Endothelial cell of umbilical vein (primary cell): ENCODE results near the gene TEX26. TPM values are rescaled to one million over a fixed set of nuclear protein-coding genes. Genes with fewer than 3 reads are reported as not detected.

ENCODE experiments used
- BruUV-seq: library from RNA; stranded (reverse); fragments of 400-500 nt; replicated peaks from 2 replicates; lab custom pipeline; 2021; lab: Mats Ljungman, UMichigan
- CTCF ChIA-PET: fragments of 300-600, 350-600 bp; sonication (Branson Sonifier 250); formaldehyde crosslinking; loops from one replicate; lab custom pipeline; 2021; ENCODE audit warnings: antibody characterized with exemption, inconsistent platforms; lab: Charles Lee
- POLR2A ChIA-PET: fragments of 300-600, 350-600 bp; sonication (Branson Sonifier 250); formaldehyde crosslinking; loops from one replicate; lab custom pipeline; 2021; ENCODE audit warnings: antibody characterized with exemption, inconsistent platforms; lab: Charles Lee
- DNase-seq: peaks from one replicate; pipeline ENCODE4 v3.0.0-alpha.2; 2011; ENCODE audit warnings: low read depth, low spot score
- FAIRE-seq: peaks from 2 replicates; lab custom pipeline; 2011; peaks lifted over from hg19 to GRCh38; lab: Jason Lieb, UNC
- H2AFZ ChIP-seq: 2 replicates; pipeline ENCODE4 v1.6.0; 2012; ENCODE audit warnings: low read depth, low read length, control low read depth, inconsistent platforms
- H3K27ac ChIP-seq: 2 replicates; pipeline ENCODE4 v1.5.1; 2011; ENCODE audit warnings: low read depth, mild to moderate bottlenecking, control low read depth, low read length, moderate library complexity; ENCODE audit not compliant: insufficient read depth
- H3K27me3 ChIP-seq, 2 experiments: 2 replicates each; pipeline versions ENCODE4 v1.6.0 to v1.6.1; 2011; ENCODE audit warnings: low read length in 2 of 2, mixed read lengths in 1 of 2; ENCODE audit not compliant: control insufficient read depth in 2 of 2, insufficient read depth in 2 of 2
- H3K36me3 ChIP-seq, 2 experiments: 2 replicates in 1 of 2; 3 replicates in 1 of 2; pipeline ENCODE4 v1.5.1; 2011; ENCODE audit warnings: low read length in 2 of 2, mild to moderate bottlenecking in 1 of 2, moderate library complexity in 1 of 2; ENCODE audit not compliant: control insufficient read depth in 2 of 2, insufficient read depth in 2 of 2; ENCODE audit errors: extremely low read depth in 1 of 2
- H3K4me1 ChIP-seq: 3 replicates; pipeline ENCODE4 v1.5.1; 2011; ENCODE audit warnings: mild to moderate bottlenecking, low read length; ENCODE audit not compliant: control insufficient read depth, insufficient read depth; ENCODE audit errors: extremely low read depth
- H3K4me2 ChIP-seq: 2 replicates; pipeline ENCODE4 v1.6.1; 2011; ENCODE audit warnings: low read length, control low read depth, mixed read lengths; ENCODE audit not compliant: insufficient read depth
- H3K4me3 ChIP-seq, 3 experiments: fragments of 200-600 bp in 1 of 3; sonication (generic), shearing (Covaris generic) in 1 of 3; replicated peaks in 1 of 3; 2 replicates each; pipeline ENCODE4 v1.5.1; 2011 to 2016; ENCODE audit warnings: control low read depth in 3 of 3, low read length in 3 of 3, mild to moderate bottlenecking in 2 of 3, inconsistent platforms in 1 of 3, low read depth in 1 of 3, moderate library complexity in 1 of 3; ENCODE audit not compliant: insufficient read depth in 1 of 3
- H3K79me2 ChIP-seq: 2 replicates; pipeline ENCODE4 v1.6.0; 2012; ENCODE audit warnings: low read length, inconsistent platforms; ENCODE audit not compliant: control insufficient read depth, insufficient read depth
- H3K9ac ChIP-seq: replicated peaks from 2 replicates; pipeline ENCODE3; 2011; ENCODE audit warnings: low read length, control low read depth; ENCODE audit not compliant: insufficient read depth; ENCODE audit errors: extremely low read depth
- H3K9me1 ChIP-seq: replicated peaks from 3 replicates; pipeline ENCODE4 v1.6.0; 2011; ENCODE audit warnings: mild to moderate bottlenecking, low read length; ENCODE audit not compliant: control insufficient read depth, insufficient read depth; ENCODE audit errors: extremely low read depth
- H3K9me3 ChIP-seq: replicated peaks from 2 replicates; pipeline ENCODE4 v1.5.1; 2012; ENCODE audit warnings: low read length, inconsistent platforms; ENCODE audit not compliant: control insufficient read depth, insufficient read depth
- H4K20me1 ChIP-seq: replicated peaks from 2 replicates; pipeline ENCODE3; 2011; ENCODE audit warnings: mild to moderate bottlenecking, low read length; ENCODE audit not compliant: control insufficient read depth, insufficient read depth; ENCODE audit errors: extremely low read depth
- CTCF ChIP-seq, 2 donors: IDR thresholded peaks; 1 replicate in 1 of 2; 2 replicates in 1 of 2; pipeline ENCODE4 v1.5.1; 2011; ENCODE audit warnings: low read length in 2 of 2, mild to moderate bottlenecking in 2 of 2, moderate library complexity in 2 of 2, control low read depth in 1 of 2, inconsistent platforms in 1 of 2, low read depth in 1 of 2; ENCODE audit not compliant: insufficient read depth in 1 of 2; ENCODE audit errors: extremely low read depth in 1 of 2
- EZH2 ChIP-seq: IDR thresholded peaks from 2 replicates; pipeline ENCODE4 v1.6.1; 2012; ENCODE audit warnings: borderline replicate concordance, low read depth, mild to moderate bottlenecking, moderate library complexity, low read length, inconsistent platforms; ENCODE audit not compliant: severe bottlenecking
- FOS ChIP-seq: IDR thresholded peaks from 2 replicates; pipeline ENCODE4 v1.6.1; 2011; ENCODE audit warnings: mild to moderate bottlenecking, low read length, moderate library complexity, borderline replicate concordance; ENCODE audit not compliant: insufficient read depth
- GATA2 ChIP-seq: IDR thresholded peaks from 2 replicates; pipeline ENCODE4 v1.7.0; 2011; ENCODE audit warnings: low read depth, mild to moderate bottlenecking, moderate library complexity, mixed read lengths, low read length; ENCODE audit not compliant: insufficient read length, insufficient read depth
- JUN ChIP-seq: IDR thresholded peaks from 2 replicates; pipeline ENCODE4 v1.6.1; 2011; ENCODE audit warnings: borderline replicate concordance, low read depth; ENCODE audit not compliant: insufficient read length, insufficient read depth
- MAX ChIP-seq: IDR thresholded peaks from 2 replicates; pipeline ENCODE4 v1.6.1; 2011; ENCODE audit not compliant: insufficient read depth, insufficient read length
- MYC ChIP-seq: IDR thresholded peaks from one replicate; pipeline ENCODE4 v1.6.1; 2011; ENCODE audit warnings: mild to moderate bottlenecking, low read depth, low read length
- POLR2A ChIP-seq: IDR thresholded peaks from 2 replicates; pipeline ENCODE4 v1.6.1; 2012; ENCODE audit warnings: low read depth, mild to moderate bottlenecking, control low read depth, low read length
- POLR2AphosphoS5 ChIP-seq: IDR thresholded peaks from 2 replicates; pipeline ENCODE4 v1.6.1; 2012; ENCODE audit warnings: low read depth, mild to moderate bottlenecking, control low read depth, low read length, moderate library complexity; ENCODE audit not compliant: insufficient read depth
- dilution Hi-C: fragments of 300-500 bp; cut with MboI; formaldehyde crosslinking; loops from one replicate; pipeline ENCODE4 v1.15.0; 2019; ENCODE audit warnings: low sequenced_read_pairs; ENCODE audit not compliant: extremely low pct_ligation_motif_present
- intact Hi-C: fragments of 100-400 bp; cut with micrococcal nuclease; formaldehyde crosslinking; loops from one replicate; pipeline ENCODE4 v1.10.0; 2022
- polyA plus RNA-seq, 4 experiments: library from polyadenylated mRNA; depleted of rRNA in 3 of 4; stranded (reverse) in 3 of 4; unstranded in 1 of 4; fragments of >200 nt; gene quantifications; 2 replicates each; pipeline versions ENCODE4 v1.2.1 to v1.2.3, GENCODE V29; 2011 to 2012; ENCODE audit warnings: missing spikeins in 1 of 4
- total RNA-seq: library from RNA; stranded (reverse); gene quantifications from 2 replicates; pipeline ENCODE4 v1.2.3, GENCODE V29; 2021

TEX26 gene
- total and polyA plus RNA-seq, 2 donors (not counting 3 experiments of a cell fraction or from before 2014, with no cell fraction given), result not detected

DNA sequence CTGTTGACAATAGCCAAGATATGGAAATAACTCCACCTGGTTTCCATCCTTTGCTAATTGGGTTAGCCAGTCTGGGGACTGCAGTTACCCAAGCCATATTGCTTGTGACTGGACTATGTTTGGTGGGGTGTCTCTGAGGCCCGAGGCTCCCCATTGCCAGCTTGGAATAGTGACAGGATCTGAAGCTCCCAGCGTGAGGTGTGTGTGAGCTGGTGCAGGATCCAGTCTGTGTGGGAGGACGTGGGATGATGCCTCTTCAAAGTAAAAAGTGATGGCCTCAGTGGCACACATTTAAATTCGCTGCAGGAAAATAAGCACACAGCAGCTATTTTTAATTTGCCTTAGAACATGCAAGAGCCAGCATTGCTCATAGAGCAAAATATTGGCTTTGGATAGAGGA, 75.0 kb downstream of the TEX26 start:
- intact Hi-C loops, result no loop called here
- ChIA-PET CTCF (no interaction called here), POLR2A (no interaction called here)
- no peaks in the 10 kb centered on the region for H4K20me1 ChIP-seq
- no peak overlapping the region for H3K27ac ChIP-seq
- no peak overlapping the region for H3K4me3 ChIP-seq
- H2AFZ ChIP-seq, result no peak overlapping the region
- H3K4me1 ChIP-seq, result no peaks in the 10 kb centered on the region
- H3K27me3 ChIP-seq, result peaks cover 11 to 13% of the 10 kb centered on the region in 2 experiments
- H3K9me3 ChIP-seq, result no peaks in the 10 kb centered on the region
- no peak overlapping the region for H3K4me2 ChIP-seq
- TF ChIP-seq MYC (no peak), FOS (no peak)
- FAIRE-seq (no peak), DNase-seq (no peak)
- no peaks in the 10 kb centered on the region for H3K36me3 ChIP-seq
- no peaks in the 10 kb centered on the region for H3K9me1 ChIP-seq
- no peak overlapping the region for H3K9ac ChIP-seq
- no TSS peak for BruUV-seq
- dilution Hi-C loops, result no loop called here
- no peaks in the 10 kb centered on the region for H3K79me2 ChIP-seq

DNA sequence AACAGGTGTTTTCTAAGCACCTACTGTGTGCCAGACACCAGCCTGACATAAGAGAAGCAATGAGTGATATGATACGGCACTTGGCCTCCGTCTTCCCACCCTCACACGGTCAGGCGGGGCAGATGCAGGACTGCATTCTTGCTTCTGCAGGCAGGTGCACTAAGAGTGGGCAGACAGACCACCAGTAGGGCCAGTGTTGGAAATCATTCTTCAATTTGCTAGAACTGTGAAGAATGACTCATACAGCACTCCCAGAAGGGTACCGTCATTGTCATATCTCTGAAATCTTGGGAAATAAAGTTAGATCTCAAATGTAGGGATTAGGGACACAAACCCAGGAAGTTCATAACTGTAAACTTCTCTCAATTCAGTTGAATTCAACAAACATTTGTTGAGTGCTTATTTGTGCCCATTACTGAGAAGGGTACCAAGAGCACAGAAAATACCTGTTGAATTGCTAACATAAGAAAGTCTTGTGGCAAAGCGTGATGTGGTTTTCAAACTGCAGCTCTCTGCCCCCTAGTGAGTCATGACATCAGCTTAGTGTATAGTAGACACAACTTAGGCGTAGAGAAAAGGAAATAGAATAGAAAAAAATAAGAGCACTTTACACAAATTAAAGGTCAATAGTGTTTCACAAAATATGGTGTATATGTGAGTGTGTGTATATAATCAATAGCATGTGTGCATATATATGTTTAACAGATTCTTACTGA, 76.1 kb downstream of the TEX26 start:
- H3K4me1 ChIP-seq, result no peaks in the 10 kb centered on the region
- no peak for TF ChIP-seq CTCF (IDR thresholded peaks at IDR 0.05; ENCODE audit: extremely low read depth in 1 of 2, insufficient read depth in 1 of 2, low read depth in 1 of 2, low read length in 2 of 2)
- no peak for TF ChIP-seq POLR2A
- no peak for TF ChIP-seq EZH2
- no peak for TF ChIP-seq MYC
- no peak for TF ChIP-seq POLR2AphosphoS5
- TF ChIP-seq MAX, result no peak
- no peak for TF ChIP-seq FOS
- TF ChIP-seq JUN, result no peak
- no peak for TF ChIP-seq GATA2
- intact Hi-C loops, result no loop called here
- no peaks in the 10 kb centered on the region for H3K79me2 ChIP-seq
- no peaks in the 10 kb centered on the region for H3K36me3 ChIP-seq
- H3K9ac ChIP-seq, result no peak overlapping the region
- ChIA-PET CTCF (no interaction called here), POLR2A (no interaction called here)
- no peak overlapping the region for H2AFZ ChIP-seq
- no peaks in the 10 kb centered on the region for H3K9me3 ChIP-seq
- no peak overlapping the region for H3K4me2 ChIP-seq
- no peaks in the 10 kb centered on the region for H3K9me1 ChIP-seq
- FAIRE-seq (no peak), DNase-seq (no peak)
- BruUV-seq, result no TSS peak
- no peak overlapping the region for H3K4me3 ChIP-seq
- no peaks in the 10 kb centered on the region for H4K20me1 ChIP-seq
- peaks cover 11 to 13% of the 10 kb centered on the region in 2 experiments for H3K27me3 ChIP-seq
- dilution Hi-C loops, result no loop called here
- H3K27ac ChIP-seq, result no peak overlapping the region
